Fibroblast of skin of right quadriceps (primary cell): ENCODE measurements around the gene NR3C2.
A peak's percentile ranks its signal among the peaks of the same experiment; 100 is the strongest.
"Not testable (repeated sequence)": the region's sequence is repeated elsewhere in the genome, so short reads cannot be mapped to it uniquely, and the experiment has no call there.

ENCODE experiments used
- DNase-seq: peaks from one replicate; pipeline ENCODE4 v3.0.0-alpha.2; 2013

The NR3C2 gene

GRCh38 chr4:148364525-148364924, 77.7 kb downstream of the NR3C2 start:
- DNase-seq, result no peak

- DNase-seq, result no peak
These were observed 82.4 kb downstream of the NR3C2 start for GRCh38 chr4:148359769-148360168.

GRCh38 chr4:148355442-148356123, 86.6 kb downstream of the NR3C2 start:
- DNase-seq, result no peak

GRCh38 chr4:148354186-148354585, 88.0 kb downstream of the NR3C2 start:
- DNase-seq, result no peak

GRCh38 chr4:148353571-148353970, 88.6 kb downstream of the NR3C2 start:
- no peak for DNase-seq

GRCh38 chr4:148349153-148349552, 93.1 kb downstream of the NR3C2 start:
- no peak for DNase-seq

GRCh38 chr4:148346657-148347056, 95.6 kb downstream of the NR3C2 start:
- no peak for DNase-seq

GRCh38 chr4:148345509-148345908, 96.7 kb downstream of the NR3C2 start:
- DNase-seq, result no peak

- DNase-seq, result no peak
These were observed 97.3 kb downstream of the NR3C2 start for GRCh38 chr4:148344941-148345340.

GRCh38 chr4:148344352-148344751, 97.9 kb downstream of the NR3C2 start:
- no peak for DNase-seq

- no peak for DNase-seq
These were observed 100.0 kb downstream of the NR3C2 start for GRCh38 chr4:148341980-148342800.

GRCh38 chr4:148335133-148335532, 107.1 kb downstream of the NR3C2 start:
- DNase-seq, result no peak

GRCh38 chr4:148333265-148333664, 108.9 kb downstream of the NR3C2 start:
- no peak for DNase-seq

GRCh38 chr4:148332486-148332885, 109.7 kb downstream of the NR3C2 start:
- no peak for DNase-seq

- no peak for DNase-seq
These were observed 111.5 kb downstream of the NR3C2 start for GRCh38 chr4:148330724-148331123.

- no peak for DNase-seq
These were observed 112.1 kb downstream of the NR3C2 start for GRCh38 chr4:148330161-148330560.

GRCh38 chr4:148329751-148330150, 112.5 kb downstream of the NR3C2 start:
- no peak for DNase-seq

- DNase-seq, result no peak
These were observed 114.5 kb downstream of the NR3C2 start for GRCh38 chr4:148327683-148328082.

GRCh38 chr4:148323316-148323715, 118.9 kb downstream of the NR3C2 start:
- DNase-seq, result not testable (repeated sequence)

- DNase-seq, result peak; percentile 14
These were observed 127.2 kb downstream of the NR3C2 start for GRCh38 chr4:148315049-148315448.

GRCh38 chr4:148312956-148313490, 129.2 kb downstream of the NR3C2 start:
- DNase-seq, result no peak

- DNase-seq, result no peak
These were observed 130.7 kb downstream of the NR3C2 start for GRCh38 chr4:148311526-148311925.

- no peak for DNase-seq
These were observed 131.5 kb downstream of the NR3C2 start for GRCh38 chr4:148310756-148311155.

- no peak for DNase-seq
These were observed 136.5 kb downstream of the NR3C2 start for GRCh38 chr4:148305751-148306150.
